ENCODE data around the gene RAB39A.

Gene RAB39A

GRCh38 chr11:107996006-107996776, 67.9 kb downstream of the RAB39A start:
- no peak overlapping the region for H3K4me3 ChIP-seq (ENCODE audit: low read length)
- TF ChIP-seq, protein P1, sequence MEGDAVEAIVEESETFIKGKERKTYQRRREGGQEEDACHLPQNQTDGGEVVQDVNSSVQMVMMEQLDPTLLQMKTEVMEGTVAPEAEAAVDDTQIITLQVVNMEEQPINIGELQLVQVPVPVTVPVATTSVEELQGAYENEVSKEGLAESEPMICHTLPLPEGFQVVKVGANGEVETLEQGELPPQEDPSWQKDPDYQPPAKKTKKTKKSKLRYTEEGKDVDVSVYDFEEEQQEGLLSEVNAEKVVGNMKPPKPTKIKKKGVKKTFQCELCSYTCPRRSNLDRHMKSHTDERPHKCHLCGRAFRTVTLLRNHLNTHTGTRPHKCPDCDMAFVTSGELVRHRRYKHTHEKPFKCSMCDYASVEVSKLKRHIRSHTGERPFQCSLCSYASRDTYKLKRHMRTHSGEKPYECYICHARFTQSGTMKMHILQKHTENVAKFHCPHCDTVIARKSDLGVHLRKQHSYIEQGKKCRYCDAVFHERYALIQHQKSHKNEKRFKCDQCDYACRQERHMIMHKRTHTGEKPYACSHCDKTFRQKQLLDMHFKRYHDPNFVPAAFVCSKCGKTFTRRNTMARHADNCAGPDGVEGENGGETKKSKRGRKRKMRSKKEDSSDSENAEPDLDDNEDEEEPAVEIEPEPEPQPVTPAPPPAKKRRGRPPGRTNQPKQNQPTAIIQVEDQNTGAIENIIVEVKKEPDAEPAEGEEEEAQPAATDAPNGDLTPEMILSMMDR (conservative IDR thresholded peaks at IDR 0.05; ENCODE audit: low read length) = no peak
- DNase-seq (ENCODE audit: low read depth) = no peak

- DNase-seq (ENCODE audit: low read depth) = peak; percentile 6
- TF ChIP-seq, protein P1 (conservative IDR thresholded peaks at IDR 0.05; ENCODE audit: low read length) = no peak
- H3K4me3 ChIP-seq (ENCODE audit: low read length) = no peak overlapping the region
These were observed 70.5 kb downstream of the RAB39A start for GRCh38 chr11:107998761-107999160.

GRCh38 chr11:107999759-108000455, 71.7 kb downstream of the RAB39A start:
- peak; percentile 21 for DNase-seq (ENCODE audit: low read depth)
- no peak overlapping the region for H3K4me3 ChIP-seq (ENCODE audit: low read length)
- TF ChIP-seq, protein P1 (conservative IDR thresholded peaks at IDR 0.05; ENCODE audit: low read length) = peak; percentile 41

GRCh38 chr11:108002476-108002875, 74.2 kb downstream of the RAB39A start:
- TF ChIP-seq, protein P1 (conservative IDR thresholded peaks at IDR 0.05; ENCODE audit: low read length) = no peak
- H3K4me3 ChIP-seq (ENCODE audit: low read length) = no peak overlapping the region
- DNase-seq (ENCODE audit: low read depth) = no peak

DNA sequence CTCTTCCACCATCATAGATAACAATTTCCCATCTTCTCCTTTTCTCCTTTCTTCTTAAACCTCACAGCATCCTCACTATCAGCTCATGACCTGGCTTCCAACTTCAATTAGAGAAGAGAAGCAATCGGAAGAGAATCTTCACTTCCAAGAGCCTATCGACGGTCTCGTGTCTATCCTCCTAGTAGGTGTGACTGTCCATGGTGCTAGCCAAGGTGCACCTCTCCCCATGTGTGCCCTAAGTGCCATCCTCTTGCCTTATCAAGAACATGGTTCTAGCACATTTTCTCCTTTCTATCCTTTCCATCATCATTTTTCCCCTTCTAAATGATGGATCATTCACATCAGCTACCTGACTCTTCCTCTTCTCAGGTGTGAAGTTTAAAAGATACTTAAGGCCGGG, 75.4 kb downstream of the RAB39A start:
- H3K4me3 ChIP-seq (ENCODE audit: low read length) = no peak overlapping the region
- TF ChIP-seq, protein P1 (conservative IDR thresholded peaks at IDR 0.05; ENCODE audit: low read length) = no peak
- no peak for DNase-seq (ENCODE audit: low read depth)

- no peak for DNase-seq (ENCODE audit: low read depth)
- TF ChIP-seq, protein P1 (conservative IDR thresholded peaks at IDR 0.05; ENCODE audit: low read length) = no peak
- no peak overlapping the region for H3K4me3 ChIP-seq (ENCODE audit: low read length)
These were observed 79.6 kb downstream of the RAB39A start for GRCh38 chr11:108007819-108008218.
